RCC 7860 (cell line): Measurements from ENCODE around the gene ZNF580.
A peak's percentile ranks its signal among the peaks of the same experiment; 100 is the strongest.

Experiments used
- DNase-seq: peaks from one replicate; pipeline ENCODE4 v3.0.0-alpha.2; 2015; ENCODE audit warnings: low spot score
- FAIRE-seq: peaks from 2 replicates; lab custom pipeline; 2012; peaks lifted over from hg19 to GRCh38; lab: Jason Lieb, UNC

ZNF580 gene

GRCh38 chr19:55675661-55676354 lies 35.0 kb downstream of the ZNF580 start:
- FAIRE-seq (no peak), DNase-seq (no peak)

- FAIRE-seq (no peak), DNase-seq (no peak)
Measured at GRCh38 chr19:55676383-55676782, 35.6 kb downstream of the ZNF580 start.

- FAIRE-seq (no peak), DNase-seq (no peak)
Measured at GRCh38 chr19:55676889-55677505, 36.2 kb downstream of the ZNF580 start.

GRCh38 chr19:55677572-55678028 lies 36.8 kb downstream of the ZNF580 start:
- no peak for FAIRE-seq

GRCh38 chr19:55678121-55678671 lies 37.4 kb downstream of the ZNF580 start:
- FAIRE-seq, result no peak
- no peak for DNase-seq

More at GRCh38 chr19:55677572-55678028, 36.8 kb downstream of the ZNF580 start:
- DNase-seq, result no peak

GRCh38 chr19:55679343-55680257 lies 38.8 kb downstream of the ZNF580 start:
- no peak for FAIRE-seq
- peak; percentile 17 for DNase-seq

GRCh38 chr19:55680339-55681130 lies 39.7 kb downstream of the ZNF580 start:
- FAIRE-seq (no peak), DNase-seq (no peak)

GRCh38 chr19:55681131-55682092 lies 40.6 kb downstream of the ZNF580 start:
- FAIRE-seq, result peak; percentile 30
- no peak for DNase-seq

GRCh38 chr19:55683449-55684261 lies 42.9 kb downstream of the ZNF580 start:
- no peak for DNase-seq
- FAIRE-seq, result no peak

- FAIRE-seq, result no peak
- no peak for DNase-seq
Measured at GRCh38 chr19:55684946-55685681, 44.3 kb downstream of the ZNF580 start.

- DNase-seq, result no peak
- no peak for FAIRE-seq
Measured at GRCh38 chr19:55685776-55686175, 45.0 kb downstream of the ZNF580 start.

GRCh38 chr19:55686311-55687050 lies 45.7 kb downstream of the ZNF580 start:
- FAIRE-seq, result no peak
- DNase-seq, result no peak

GRCh38 chr19:55687281-55688201 lies 46.7 kb downstream of the ZNF580 start:
- DNase-seq, result no peak
- no peak for FAIRE-seq

- DNase-seq (no peak), FAIRE-seq (no peak)
Measured at GRCh38 chr19:55688422-55689218, 47.8 kb downstream of the ZNF580 start.
